Keratinocyte (primary cell): ENCODE data around the gene OPALIN. TPM values are rescaled to one million over a fixed set of nuclear protein-coding genes. Genes with fewer than 3 reads are reported as not detected.

Source experiments
- DNase-seq: peaks from one replicate; pipeline ENCODE4 v3.0.0-alpha.2; 2011; ENCODE audit warnings: low read depth, missing footprints, low spot score
- FAIRE-seq: peaks from 2 replicates; lab custom pipeline; 2011; peaks lifted over from hg19 to GRCh38; lab: Jason Lieb, UNC
- H2AFZ ChIP-seq: 2 replicates; pipeline ENCODE4 v1.6.0; 2012; ENCODE audit warnings: low read length, control low read depth, inconsistent platforms; ENCODE audit not compliant: control insufficient read depth
- H3K27ac ChIP-seq: 2 replicates; pipeline ENCODE4 v1.5.1; 2011; ENCODE audit warnings: low read length; ENCODE audit not compliant: control insufficient read depth, insufficient read depth
- H3K27me3 ChIP-seq: 3 replicates; pipeline ENCODE4 v1.6.0; 2011; ENCODE audit warnings: low read length; ENCODE audit not compliant: control insufficient read depth, insufficient read depth; ENCODE audit errors: extremely low read depth
- H3K36me3 ChIP-seq, 2 experiments: 2 replicates in 1 of 2; 3 replicates in 1 of 2; pipeline ENCODE4 v1.5.1; 2011; ENCODE audit warnings: low read length in 2 of 2, mild to moderate bottlenecking in 1 of 2; ENCODE audit not compliant: control insufficient read depth in 2 of 2, insufficient read depth in 2 of 2; ENCODE audit errors: extremely low read depth in 1 of 2
- H3K4me1 ChIP-seq: 3 replicates; pipeline ENCODE4 v1.5.1; 2011; ENCODE audit warnings: low read length; ENCODE audit not compliant: control insufficient read depth, insufficient read depth; ENCODE audit errors: extremely low read depth
- H3K4me2 ChIP-seq: 3 replicates; pipeline ENCODE4 v1.6.0; 2011; ENCODE audit warnings: low read depth, low read length; ENCODE audit not compliant: control insufficient read depth, insufficient read depth; ENCODE audit errors: extremely low read depth
- H3K4me3 ChIP-seq, 3 experiments: fragments of 200-600 bp in 1 of 3; sonication (generic) in 1 of 3; 2 replicates in 2 of 3; 3 replicates in 1 of 3; pipeline ENCODE4 v1.5.1; 2011 to 2016; ENCODE audit warnings: low read length in 3 of 3, mild to moderate bottlenecking in 3 of 3, control low read depth in 2 of 3, inconsistent platforms in 1 of 3, low read depth in 1 of 3, mixed read lengths in 1 of 3, mixed run types in 1 of 3, moderate library complexity in 1 of 3; ENCODE audit not compliant: control insufficient read depth in 2 of 3, insufficient read depth in 2 of 3; ENCODE audit errors: extremely low read depth in 1 of 3
- H3K79me2 ChIP-seq: 2 replicates; pipeline ENCODE4 v1.6.0; 2012; ENCODE audit warnings: low read length; ENCODE audit not compliant: control insufficient read depth, insufficient read depth
- H3K9ac ChIP-seq: 3 replicates; pipeline ENCODE4 v1.6.0; 2011; ENCODE audit warnings: low read length; ENCODE audit not compliant: control insufficient read depth, insufficient read depth; ENCODE audit errors: extremely low read depth
- H3K9me1 ChIP-seq: 3 replicates; pipeline ENCODE4 v1.6.0; 2011; ENCODE audit warnings: low read length; ENCODE audit not compliant: control insufficient read depth, insufficient read depth; ENCODE audit errors: extremely low read depth
- H3K9me3 ChIP-seq: 2 replicates; pipeline ENCODE4 v1.5.1; 2012; ENCODE audit warnings: low read depth, low read length; ENCODE audit not compliant: control insufficient read depth
- H4K20me1 ChIP-seq: 3 replicates; pipeline ENCODE4 v1.6.0; 2011; ENCODE audit warnings: low read length; ENCODE audit not compliant: control insufficient read depth, insufficient read depth; ENCODE audit errors: extremely low read depth
- EZH2 ChIP-seq: IDR thresholded peaks from one replicate; pipeline ENCODE4 v1.6.1; 2012; ENCODE audit warnings: inconsistent platforms, mild to moderate bottlenecking, low read length, moderate library complexity
- dilution Hi-C: fragments of 300-500 bp; cut with MboI; formaldehyde crosslinking; loops from one replicate; pipeline ENCODE4 v1.7.0; 2020; ENCODE audit warnings: low sequenced_read_pairs; ENCODE audit not compliant: extremely low pct_ligation_motif_present
- polyA plus RNA-seq, 5 experiments: library from polyadenylated mRNA; depleted of rRNA in 3 of 5; stranded (reverse) in 3 of 5; stranded (forward) in 1 of 5; unstranded in 1 of 5; fragments of >200 nt; gene quantifications; 1 replicate in 1 of 5; 2 replicates in 3 of 5; 3 replicates in 1 of 5; pipeline versions ENCODE4 v1.2.1 to v1.2.3, GENCODE V29; 2011 to 2012; ENCODE audit warnings: missing spikeins in 2 of 5, low read depth in 1 of 5, low replicate concordance in 1 of 5
- TF ChIP-seq, protein P1 (sequence below), 3 experiments: IDR thresholded peaks in 1 of 3; conservative IDR thresholded peaks in 1 of 3; optimal IDR thresholded peaks in 1 of 3; 2 replicates in 2 of 3; 3 replicates in 1 of 3; pipeline versions ENCODE3 to v1.5.1; 2011; ENCODE audit warnings: low read length in 3 of 3, mild to moderate bottlenecking in 3 of 3, moderate library complexity in 2 of 3, control low read depth in 1 of 3, inconsistent platforms in 1 of 3; ENCODE audit not compliant: insufficient read depth in 2 of 3; ENCODE audit errors: extremely low read depth in 1 of 3

The OPALIN gene
- polyA plus RNA-seq, 1 donor (not counting 4 experiments of a cell fraction or from before 2014, with no cell fraction given) = not detected

DNA sequence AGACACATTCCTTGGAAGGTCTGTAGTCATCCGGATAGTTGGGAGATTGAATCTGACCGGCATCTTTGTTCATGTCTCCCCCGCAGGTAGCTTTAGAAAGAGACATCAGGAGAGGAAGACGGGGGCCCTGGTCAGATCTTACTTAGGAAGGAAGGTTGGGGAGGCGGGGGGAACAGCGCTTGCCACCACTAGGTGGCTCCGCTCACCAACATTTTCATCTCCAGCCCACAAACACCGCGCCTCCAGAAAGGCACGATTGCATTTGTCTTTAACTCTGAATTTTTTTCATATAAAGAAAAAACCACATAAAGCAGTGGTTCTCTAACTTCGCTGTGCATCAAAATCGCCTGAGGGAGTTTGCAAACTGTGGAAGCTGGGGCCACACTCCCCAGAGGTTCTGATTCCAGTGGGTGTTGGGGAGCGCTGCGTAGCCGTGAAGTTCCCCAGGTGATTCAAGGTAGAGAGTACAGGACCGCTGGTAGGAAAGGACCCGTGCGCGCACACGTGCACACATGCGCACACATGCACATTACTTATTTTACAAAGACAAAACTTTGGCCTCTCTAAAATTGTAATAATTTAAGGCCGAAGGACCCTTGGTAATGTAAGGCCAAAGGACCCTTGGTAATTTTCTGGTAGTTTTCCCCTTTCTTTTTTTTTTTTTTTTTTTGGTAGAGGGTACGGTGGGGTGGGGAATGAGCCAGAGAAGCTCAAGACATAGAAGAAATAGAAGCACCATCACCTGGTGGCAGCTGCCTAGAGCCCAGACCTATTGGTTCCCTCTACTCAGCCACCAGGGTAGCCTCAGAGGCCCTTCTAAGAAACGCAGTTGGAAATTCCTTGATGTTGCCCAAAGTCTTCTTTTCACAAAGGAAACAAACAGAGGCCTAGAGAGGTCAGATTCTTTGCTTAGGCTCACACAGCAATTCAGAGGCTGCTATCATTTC lies 37.4 kb upstream of the OPALIN start:
- H3K79me2 ChIP-seq = no peaks in the 10 kb centered on the region
- no peak overlapping the region for H3K27ac ChIP-seq
- no peak overlapping the region for H3K9ac ChIP-seq
- no peak for TF ChIP-seq EZH2
- TF ChIP-seq, protein P1, sequence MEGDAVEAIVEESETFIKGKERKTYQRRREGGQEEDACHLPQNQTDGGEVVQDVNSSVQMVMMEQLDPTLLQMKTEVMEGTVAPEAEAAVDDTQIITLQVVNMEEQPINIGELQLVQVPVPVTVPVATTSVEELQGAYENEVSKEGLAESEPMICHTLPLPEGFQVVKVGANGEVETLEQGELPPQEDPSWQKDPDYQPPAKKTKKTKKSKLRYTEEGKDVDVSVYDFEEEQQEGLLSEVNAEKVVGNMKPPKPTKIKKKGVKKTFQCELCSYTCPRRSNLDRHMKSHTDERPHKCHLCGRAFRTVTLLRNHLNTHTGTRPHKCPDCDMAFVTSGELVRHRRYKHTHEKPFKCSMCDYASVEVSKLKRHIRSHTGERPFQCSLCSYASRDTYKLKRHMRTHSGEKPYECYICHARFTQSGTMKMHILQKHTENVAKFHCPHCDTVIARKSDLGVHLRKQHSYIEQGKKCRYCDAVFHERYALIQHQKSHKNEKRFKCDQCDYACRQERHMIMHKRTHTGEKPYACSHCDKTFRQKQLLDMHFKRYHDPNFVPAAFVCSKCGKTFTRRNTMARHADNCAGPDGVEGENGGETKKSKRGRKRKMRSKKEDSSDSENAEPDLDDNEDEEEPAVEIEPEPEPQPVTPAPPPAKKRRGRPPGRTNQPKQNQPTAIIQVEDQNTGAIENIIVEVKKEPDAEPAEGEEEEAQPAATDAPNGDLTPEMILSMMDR (optimal IDR thresholded peaks at IDR 0.05 in 1 of 3, IDR thresholded peaks at IDR 0.05 in 1 of 3, conservative IDR thresholded peaks at IDR 0.05 in 1 of 3; ENCODE audit: extremely low read depth in 1 of 3, insufficient read depth in 2 of 3, low read length in 3 of 3) = peak; percentile 87 to 92 (median 87)
- H3K4me2 ChIP-seq = peak overlapping the region; percentile 69
- peaks cover 60% of the 10 kb centered on the region for H3K27me3 ChIP-seq
- dilution Hi-C loops = no loop called here
- H2AFZ ChIP-seq = no peak overlapping the region
- H3K4me3 ChIP-seq = peak overlapping the region in 2 of 3 experiments; percentile 43 to 56
- H3K36me3 ChIP-seq = no peaks in the 10 kb centered on the region
- no peaks in the 10 kb centered on the region for H3K9me1 ChIP-seq
- no peaks in the 10 kb centered on the region for H3K4me1 ChIP-seq
- DNase-seq (no peak), FAIRE-seq (peak; percentile 75)
- H4K20me1 ChIP-seq = no peaks in the 10 kb centered on the region
- no peaks in the 10 kb centered on the region for H3K9me3 ChIP-seq

DNA sequence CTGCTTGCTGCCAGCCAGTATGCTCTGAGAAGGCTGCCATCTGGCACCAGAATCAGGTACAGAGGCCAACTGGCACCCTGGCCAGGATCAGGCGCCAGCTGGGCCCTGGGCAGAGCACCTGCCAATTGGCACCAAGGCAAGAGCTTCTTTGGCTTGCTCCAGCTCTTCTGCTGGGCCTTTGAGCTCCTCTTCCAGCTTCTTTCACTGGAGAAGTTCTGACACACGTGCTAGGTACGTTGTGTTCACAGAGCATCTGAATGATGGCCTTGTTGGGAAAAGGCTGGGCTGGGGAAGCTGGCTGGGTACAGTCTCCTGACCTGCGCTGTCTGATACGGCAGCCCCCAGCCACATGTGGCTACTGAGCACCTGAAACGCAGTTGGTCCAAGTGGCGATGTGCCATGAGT lies 31.7 kb upstream of the OPALIN start:
- no peaks in the 10 kb centered on the region for H3K9me1 ChIP-seq
- no peak overlapping the region for H3K4me3 ChIP-seq
- peaks cover 44% of the 10 kb centered on the region for H3K27me3 ChIP-seq
- no peaks in the 10 kb centered on the region for H3K4me1 ChIP-seq
- H3K4me2 ChIP-seq = no peak overlapping the region
- no peak overlapping the region for H3K27ac ChIP-seq
- H3K79me2 ChIP-seq = no peaks in the 10 kb centered on the region
- DNase-seq (no peak), FAIRE-seq (no peak)
- H3K9ac ChIP-seq = no peak overlapping the region
- no peaks in the 10 kb centered on the region for H3K9me3 ChIP-seq
- no peaks in the 10 kb centered on the region for H4K20me1 ChIP-seq
- H3K36me3 ChIP-seq = no peaks in the 10 kb centered on the region
- TF ChIP-seq, protein P1 (optimal IDR thresholded peaks at IDR 0.05 in 1 of 3, IDR thresholded peaks at IDR 0.05 in 1 of 3, conservative IDR thresholded peaks at IDR 0.05 in 1 of 3; ENCODE audit: extremely low read depth in 1 of 3, insufficient read depth in 2 of 3, low read length in 3 of 3) = no peak
- no peak for TF ChIP-seq EZH2
- dilution Hi-C loops = no loop called here
- no peak overlapping the region for H2AFZ ChIP-seq
